HG02759 (cell line): ENCODE measurements around the gene SCART1.
"Not testable (repeated sequence)": the region's sequence is repeated elsewhere in the genome, so short reads cannot be mapped to it uniquely, and the experiment has no call there.

ENCODE experiments used
- ATAC-seq: cut with Tn5 transposase; IDR thresholded peaks from one replicate; pipeline ENCODE4 v1.9.1; 2021; ENCODE audit warnings: mild to moderate bottlenecking, moderate library complexity; ENCODE audit not compliant: unreplicated experiment

SCART1 gene

GRCh38 chr10:133431888-133432613, 21.7 kb upstream of the SCART1 start:
- ATAC-seq: not testable (repeated sequence)

- ATAC-seq: not testable (repeated sequence)
Measured at GRCh38 chr10:133432789-133433188, 21.0 kb upstream of the SCART1 start.

- ATAC-seq: peak; percentile 53
Measured at GRCh38 chr10:133438711-133439273, 15.0 kb upstream of the SCART1 start.

- ATAC-seq: no peak
Measured at GRCh38 chr10:133439517-133440461, 14.0 kb upstream of the SCART1 start.

GRCh38 chr10:133440633-133441285, 13.0 kb upstream of the SCART1 start:
- ATAC-seq: no peak

GRCh38 chr10:133441356-133441755, 12.4 kb upstream of the SCART1 start:
- ATAC-seq: not testable (repeated sequence)

- no peak for ATAC-seq
Measured at GRCh38 chr10:133441780-133442179, 12.0 kb upstream of the SCART1 start.

GRCh38 chr10:133442191-133442966, 11.4 kb upstream of the SCART1 start:
- no peak for ATAC-seq

GRCh38 chr10:133442967-133443924, 10.5 kb upstream of the SCART1 start:
- no peak for ATAC-seq

GRCh38 chr10:133444342-133445267, 9.1 kb upstream of the SCART1 start:
- no peak for ATAC-seq

GRCh38 chr10:133445268-133445732, 8.4 kb upstream of the SCART1 start:
- ATAC-seq: no peak

- no peak for ATAC-seq
Measured at GRCh38 chr10:133445751-133446708, 7.7 kb upstream of the SCART1 start.

- ATAC-seq: no peak
Measured at GRCh38 chr10:133446979-133447378, 6.8 kb upstream of the SCART1 start.

GRCh38 chr10:133448120-133448519, 5.6 kb upstream of the SCART1 start:
- ATAC-seq: no peak

GRCh38 chr10:133451346-133451745, 2.4 kb upstream of the SCART1 start:
- ATAC-seq: no peak

GRCh38 chr10:133452453-133452852, 1.3 kb upstream of the SCART1 start:
- no peak for ATAC-seq
